Naive thymus-derived CD4-positive, alpha-beta T cell (primary cell): ENCODE results near the gene GUCY2C. TPM values are rescaled to one million over a fixed set of nuclear protein-coding genes. Genes with fewer than 3 reads are reported as not detected.

Experiments used
- ATAC-seq: fragments of 150-1000 bp; cut with Tn5 transposase; 2 replicates; pipeline ENCODE4 v1.10.0; 2021; ENCODE audit warnings: mild to moderate bottlenecking, moderate library complexity
- CTCF ChIA-PET: fragments of 350-600 bp; sonication (Branson Sonifier 250); formaldehyde crosslinking; loops from one replicate; lab custom pipeline; 2021; ENCODE audit warnings: antibody characterized with exemption; lab: Charles Lee
- POLR2A ChIA-PET: fragments of 350-600 bp; sonication (Branson Sonifier 250); formaldehyde crosslinking; loops from one replicate; lab custom pipeline; 2021; ENCODE audit warnings: antibody characterized with exemption, inconsistent platforms; lab: Charles Lee
- DNase-seq, 9 donors: peaks; one replicate each; pipeline versions ENCODE4 v3.0.0 to v3.0.0-alpha.2; 2020 to 2022; ENCODE audit warnings: mixed read lengths in 1 of 9
- H3K27ac ChIP-seq: one replicate; pipeline ENCODE4 v1.7.0; 2013; ENCODE audit warnings: mild to moderate bottlenecking, low read depth, low read length, moderate library complexity
- H3K27me3 ChIP-seq, 2 donors: one replicate each; pipeline ENCODE4 v1.7.0; 2013; ENCODE audit warnings: low read length in 2 of 2, mild to moderate bottlenecking in 2 of 2, moderate library complexity in 2 of 2; ENCODE audit not compliant: control insufficient read depth in 2 of 2, insufficient read depth in 2 of 2
- H3K36me3 ChIP-seq, 3 experiments: 1 replicate in 2 of 3; 2 replicates in 1 of 3; pipeline ENCODE4 v1.7.0; 2013; ENCODE audit warnings: low read length in 3 of 3, mild to moderate bottlenecking in 3 of 3, moderate library complexity in 1 of 3; ENCODE audit not compliant: insufficient read depth in 3 of 3, control insufficient read depth in 2 of 3
- H3K4me1 ChIP-seq, 2 donors: one replicate each; pipeline ENCODE4 v1.7.0; 2013; ENCODE audit warnings: low read length in 2 of 2, mild to moderate bottlenecking in 2 of 2, moderate library complexity in 1 of 2; ENCODE audit not compliant: control insufficient read depth in 2 of 2, insufficient read depth in 2 of 2
- H3K4me3 ChIP-seq: 2 replicates; pipeline ENCODE4 v1.7.0; 2013; ENCODE audit warnings: mild to moderate bottlenecking, low read length
- H3K9me3 ChIP-seq, 3 experiments: 1 replicate in 2 of 3; 2 replicates in 1 of 3; pipeline ENCODE4 v1.7.0; 2013; ENCODE audit warnings: low read length in 3 of 3; ENCODE audit not compliant: control insufficient read depth in 2 of 3
- H3K27ac Mint-ChIP-seq, 9 donors: one replicate each; pipeline ENCODE4 v1.8.0; 2020 to 2022; ENCODE audit warnings: mixed read lengths in 9 of 9, mild to moderate bottlenecking in 8 of 9, moderate library complexity in 5 of 9, inconsistent platforms in 2 of 9
- H3K27me3 Mint-ChIP-seq, 5 donors: one replicate each; pipeline ENCODE4 v1.8.0; 2021 to 2022; ENCODE audit warnings: mixed read lengths in 5 of 5, mild to moderate bottlenecking in 1 of 5
- H3K36me3 Mint-ChIP-seq, 5 donors: one replicate each; pipeline ENCODE4 v1.8.0; 2020 to 2022; ENCODE audit warnings: mixed read lengths in 5 of 5, mild to moderate bottlenecking in 3 of 5, inconsistent platforms in 1 of 5
- H3K4me1 Mint-ChIP-seq, 7 donors: one replicate each; pipeline ENCODE4 v1.8.0; 2020 to 2022; ENCODE audit warnings: mixed read lengths in 7 of 7, mild to moderate bottlenecking in 3 of 7, inconsistent platforms in 1 of 7
- H3K4me3 Mint-ChIP-seq, 10 donors: one replicate each; pipeline ENCODE4 v1.8.0; 2020 to 2022; ENCODE audit warnings: mild to moderate bottlenecking in 10 of 10, mixed read lengths in 10 of 10, moderate library complexity in 6 of 10, inconsistent platforms in 2 of 10
- H3K9me3 Mint-ChIP-seq, 11 donors: one replicate each; pipeline ENCODE4 v1.8.0; 2020 to 2022; ENCODE audit warnings: mixed read lengths in 11 of 11, mild to moderate bottlenecking in 4 of 11, inconsistent platforms in 1 of 11, moderate library complexity in 1 of 11
- intact Hi-C, 2 donors: fragments of 100-400 bp; cut with micrococcal nuclease; formaldehyde crosslinking; loops; one replicate each; pipeline ENCODE4 v1.15.1; 2023
- polyA plus RNA-seq, 2 donors: library from polyadenylated mRNA; unstranded; fragments of 300-500 nt; fragmentation: Illumina TruSeq; gene quantifications; one replicate each; pipeline ENCODE4 v1.2.3, GENCODE V29; 2021
- total RNA-seq, 6 experiments: library from RNA in 5 of 6; stranded (reverse) in 5 of 6; gene quantifications; 1 replicate in 5 of 6; 2 replicates in 1 of 6; pipeline ENCODE4 v1.2.3 and lab custom pipeline; 2021 to 2026

The GUCY2C gene
- total and polyA plus RNA-seq, 7 experiments from 2014 or later: not detected

GRCh38 chr12:14573118-14573517, 123.3 kb downstream of the GUCY2C start:
- H3K4me3 ChIP-seq: no peak overlapping the region
- ChIA-PET POLR2A (no interaction called here), CTCF (interaction anchor here (1.1 kb wide), 1 partner anchor 84 kb away, joined by 3 read pairs; no protein-coding TSS in a partner anchor)
- H3K4me1 Mint-ChIP-seq: peaks cover 3 to 23% (median 20%) of the 10 kb centered on the region in 7 donors
- DNase-seq (no peak), ATAC-seq (no peak)
- no peaks in the 10 kb centered on the region for H3K27me3 ChIP-seq
- peaks cover 29 to 40% (median 32%) of the 10 kb centered on the region in 5 donors for H3K27me3 Mint-ChIP-seq
- H3K4me3 Mint-ChIP-seq: no peak overlapping the region
- H3K36me3 ChIP-seq: no peaks in the 10 kb centered on the region
- H3K9me3 Mint-ChIP-seq: peaks cover 0 to 1% (median 0%) of the 10 kb centered on the region in 11 donors
- H3K9me3 ChIP-seq: no peaks in the 10 kb centered on the region
- H3K36me3 Mint-ChIP-seq: no peaks in the 10 kb centered on the region
- H3K4me1 ChIP-seq: no peaks in the 10 kb centered on the region
- H3K27ac ChIP-seq: no peak overlapping the region
- intact Hi-C loops: no loop called here
- H3K27ac Mint-ChIP-seq: no peak overlapping the region

GRCh38 chr12:14572401-14572800, 124.0 kb downstream of the GUCY2C start:
- Histone ChIP-seq H3K27me3 (no peaks in the 10 kb centered on the region), H3K9me3 (no peaks in the 10 kb centered on the region)

GRCh38 chr12:14571779-14572178, 124.6 kb downstream of the GUCY2C start:
- peaks cover 0 to 18% (median 12%) of the 10 kb centered on the region in 7 donors for H3K4me1 Mint-ChIP-seq
- no peak overlapping the region for H3K4me3 ChIP-seq
- no peaks in the 10 kb centered on the region for H3K36me3 Mint-ChIP-seq
- no peaks in the 10 kb centered on the region for H3K9me3 ChIP-seq
- peaks cover 0 to 1% (median 0%) of the 10 kb centered on the region in 11 donors for H3K9me3 Mint-ChIP-seq
- H3K4me1 ChIP-seq: no peaks in the 10 kb centered on the region
- ATAC-seq: no peak
- intact Hi-C loops: no loop called here
- H3K27ac ChIP-seq: no peak overlapping the region
- H3K4me3 Mint-ChIP-seq: no peak overlapping the region
- no peaks in the 10 kb centered on the region for H3K36me3 ChIP-seq
- H3K27me3 ChIP-seq: no peaks in the 10 kb centered on the region
- DNase-seq: no peak
- CTCF ChIA-PET: no interaction called here
- H3K27ac Mint-ChIP-seq: no peak overlapping the region
- POLR2A ChIA-PET: no interaction called here
- peaks cover 36 to 47% (median 37%) of the 10 kb centered on the region in 5 donors for H3K27me3 Mint-ChIP-seq

More at GRCh38 chr12:14572401-14572800, 124.0 kb downstream of the GUCY2C start:
- peaks cover 32 to 43% (median 36%) of the 10 kb centered on the region in 5 donors for H3K27me3 Mint-ChIP-seq
- ChIA-PET POLR2A (no interaction called here), CTCF (interaction anchor here (1.1 kb wide), 1 partner anchor 84 kb away, joined by 3 read pairs; no protein-coding TSS in a partner anchor)
- intact Hi-C loops: no loop called here
- ATAC-seq (no peak), DNase-seq (no peak)
- no peaks in the 10 kb centered on the region for H3K4me1 ChIP-seq
- peaks cover 3 to 20% (median 16%) of the 10 kb centered on the region in 7 donors for H3K4me1 Mint-ChIP-seq
- no peak overlapping the region for H3K4me3 ChIP-seq
- no peaks in the 10 kb centered on the region for H3K36me3 ChIP-seq
- no peak overlapping the region for H3K27ac Mint-ChIP-seq
- no peaks in the 10 kb centered on the region for H3K36me3 Mint-ChIP-seq
- no peak overlapping the region for H3K27ac ChIP-seq
- H3K4me3 Mint-ChIP-seq: no peak overlapping the region
- peaks cover 0 to 1% (median 0%) of the 10 kb centered on the region in 11 donors for H3K9me3 Mint-ChIP-seq

- H3K27me3 Mint-ChIP-seq: peaks cover 43 to 55% (median 46%) of the 10 kb centered on the region in 5 donors
- POLR2A ChIA-PET: no interaction called here
- Histone ChIP-seq H3K4me3 (no peak overlapping the region), H3K27me3 (no peaks in the 10 kb centered on the region), H3K4me1 (no peaks in the 10 kb centered on the region), H3K36me3 (no peaks in the 10 kb centered on the region), H3K9me3 (no peaks in the 10 kb centered on the region), H3K27ac (no peak overlapping the region)
- intact Hi-C loops: no loop called here
- ATAC-seq (no peak), DNase-seq (no peak)
- no peaks in the 10 kb centered on the region for H3K36me3 Mint-ChIP-seq
- CTCF ChIA-PET: no interaction called here
- no peak overlapping the region for H3K4me3 Mint-ChIP-seq
- H3K27ac Mint-ChIP-seq: no peak overlapping the region
- peaks cover 0 to 2% (median 0%) of the 10 kb centered on the region in 11 donors for H3K9me3 Mint-ChIP-seq
- peaks cover 0 to 9% (median 4%) of the 10 kb centered on the region in 7 donors for H3K4me1 Mint-ChIP-seq
These were observed 126.2 kb downstream of the GUCY2C start for GRCh38 chr12:14570231-14570630.

GRCh38 chr12:14567351-14568162, 128.8 kb downstream of the GUCY2C start, which contains the start of gene PLBD1:
Gene PLBD1 (minus strand): TSS chr12:14567883. CDS start chr12:14567696, 187 bp downstream.
- Mint-ChIP-seq H3K36me3 (no peaks in the 10 kb centered on the region), H3K27me3 (peaks cover 39 to 53% (median 48%) of the 10 kb centered on the region in 5 donors), H3K27ac (no peak within 1 kb of the TSS), H3K9me3 (peaks cover 0 to 2% (median 0%) of the 10 kb centered on the region in 11 donors), H3K4me1 (peaks cover 0 to 9% (median 4%) of the 10 kb centered on the region in 7 donors), H3K4me3 (peak within 1 kb of the TSS; percentile 20 to 64 (median 38))
- Histone ChIP-seq H3K27me3 (no peaks in the 10 kb centered on the region), H3K27ac (no peak within 1 kb of the TSS), H3K4me1 (no peaks in the 10 kb centered on the region), H3K9me3 (no peaks in the 10 kb centered on the region), H3K36me3 (no peaks in the 10 kb centered on the region), H3K4me3 (no peak within 1 kb of the TSS)
- intact Hi-C loops: no loop called here
- peak; percentile 72 for ATAC-seq
- ChIA-PET CTCF (no interaction called here), POLR2A (no interaction called here)
- DNase-seq: no peak

GRCh38 chr12:14564336-14564959, 132.0 kb downstream of the GUCY2C start:
- no peak for DNase-seq
- no peak for ATAC-seq
- Mint-ChIP-seq H3K36me3 (no peaks in the 10 kb centered on the region), H3K4me1 (peaks cover 2 to 19% (median 12%) of the 10 kb centered on the region in 7 donors), H3K27ac (no peak overlapping the region), H3K4me3 (no peak overlapping the region), H3K9me3 (peaks cover 0 to 2% (median 0%) of the 10 kb centered on the region in 11 donors), H3K27me3 (peaks cover 26 to 40% (median 28%) of the 10 kb centered on the region in 5 donors)
- H3K27me3 ChIP-seq: no peaks in the 10 kb centered on the region
- H3K27ac ChIP-seq: no peak overlapping the region
- H3K4me1 ChIP-seq: no peaks in the 10 kb centered on the region
- no peaks in the 10 kb centered on the region for H3K36me3 ChIP-seq
- intact Hi-C loops: no loop called here
- no peak overlapping the region for H3K4me3 ChIP-seq
- ChIA-PET POLR2A (no interaction called here), CTCF (no interaction called here)
- no peaks in the 10 kb centered on the region for H3K9me3 ChIP-seq
